GM19397 (cell line): ENCODE measurements around the gene MAST3.
"Not testable (repeated sequence)": the region's sequence is repeated elsewhere in the genome, so short reads cannot be mapped to it uniquely, and the experiment has no call there.

Source experiments
- ATAC-seq: cut with Tn5 transposase; IDR thresholded peaks from one replicate; pipeline ENCODE4 v1.9.1; 2021; ENCODE audit warnings: mild to moderate bottlenecking, moderate library complexity; ENCODE audit not compliant: unreplicated experiment

Gene MAST3

DNA sequence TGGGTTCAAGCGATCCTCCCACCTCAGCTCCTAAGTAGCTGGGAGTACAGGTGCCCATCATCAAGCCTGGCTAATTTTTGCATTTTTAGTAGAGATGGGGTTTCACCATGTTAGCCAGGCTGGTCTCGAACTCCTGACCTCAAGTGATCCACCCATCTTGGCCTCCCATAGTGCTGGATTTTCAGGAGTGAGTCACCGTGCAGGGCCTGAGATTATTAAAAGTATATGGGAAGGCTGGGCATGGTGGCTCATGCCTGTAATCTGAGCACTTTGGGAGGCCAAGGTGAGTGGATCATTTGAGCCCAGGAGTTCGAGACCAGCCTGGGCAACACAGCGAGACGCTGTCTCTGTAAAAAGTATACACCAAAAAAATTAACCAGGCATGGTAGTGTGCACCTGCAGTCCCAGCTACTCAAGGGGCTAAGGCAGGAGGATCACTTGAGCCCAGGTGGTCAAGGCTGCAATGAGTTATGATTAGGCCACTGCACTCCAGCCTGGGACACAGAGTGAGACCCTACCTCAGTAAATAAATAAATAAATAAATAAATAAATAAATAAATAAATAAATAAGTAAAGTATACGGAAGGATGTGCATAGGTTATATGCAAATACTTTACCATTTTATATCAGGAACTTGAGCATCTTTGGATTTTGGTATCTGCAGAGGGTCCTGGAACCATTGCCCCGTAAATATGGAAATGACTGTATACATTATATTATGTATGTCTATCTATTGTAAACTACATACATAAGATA lies 11.7 kb upstream of the MAST3 start:
- ATAC-seq = no peak

- no peak for ATAC-seq
Observed at GRCh38 chr19:18086590-18087138, 10.9 kb upstream of the MAST3 start, which contains the start of gene IL12RB1. TSS of gene IL12RB1 (minus strand) at chr19:18086934. CDS start at chr19:18086823, 111 bp downstream.

DNA sequence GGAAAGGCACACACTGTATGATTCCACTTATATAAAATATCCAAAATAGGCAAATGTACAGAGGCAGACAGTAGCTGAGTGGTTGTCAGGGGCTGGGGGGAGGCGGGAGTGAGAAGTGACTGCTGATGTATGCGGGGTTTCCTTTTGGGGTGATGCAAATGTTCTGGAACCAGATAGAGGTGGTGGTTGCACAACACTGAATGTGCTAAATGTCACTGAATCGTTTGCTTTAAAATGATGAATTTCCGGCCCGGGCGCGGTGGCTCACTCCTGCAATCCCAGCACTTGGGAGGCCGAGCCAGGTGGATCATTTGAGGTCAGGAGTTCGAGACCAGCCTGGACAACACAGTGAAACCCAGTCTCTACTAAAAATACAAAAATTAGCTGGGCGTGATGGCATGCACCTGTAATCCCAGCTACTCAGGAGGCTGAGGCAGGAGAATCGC lies 8.5 kb upstream of the MAST3 start:
- not testable (repeated sequence) for ATAC-seq

GRCh38 chr19:18089726-18090125 lies 7.9 kb upstream of the MAST3 start:
- no peak for ATAC-seq

GRCh38 chr19:18090545-18091216 lies 6.9 kb upstream of the MAST3 start:
- ATAC-seq = no peak

DNA sequence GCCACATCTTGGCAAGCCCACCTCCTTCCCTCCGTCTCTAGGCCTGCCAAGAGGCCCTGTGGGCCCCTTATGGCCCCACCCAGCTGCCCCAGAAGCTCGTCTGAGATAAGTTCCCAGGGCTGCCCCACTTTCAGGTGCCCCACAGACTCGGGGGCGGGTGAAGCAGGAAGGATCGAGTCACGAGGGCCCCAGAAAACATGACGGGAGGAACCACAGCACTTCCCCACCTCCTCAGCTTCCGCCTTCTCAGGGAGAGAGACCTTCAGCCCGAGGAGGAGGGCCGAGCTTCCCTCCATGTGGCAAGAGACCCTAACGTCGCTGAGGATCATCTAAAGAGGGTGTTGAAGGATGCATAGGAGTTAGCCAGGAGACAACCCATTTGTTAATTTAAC lies 6.4 kb upstream of the MAST3 start:
- ATAC-seq = no peak

DNA sequence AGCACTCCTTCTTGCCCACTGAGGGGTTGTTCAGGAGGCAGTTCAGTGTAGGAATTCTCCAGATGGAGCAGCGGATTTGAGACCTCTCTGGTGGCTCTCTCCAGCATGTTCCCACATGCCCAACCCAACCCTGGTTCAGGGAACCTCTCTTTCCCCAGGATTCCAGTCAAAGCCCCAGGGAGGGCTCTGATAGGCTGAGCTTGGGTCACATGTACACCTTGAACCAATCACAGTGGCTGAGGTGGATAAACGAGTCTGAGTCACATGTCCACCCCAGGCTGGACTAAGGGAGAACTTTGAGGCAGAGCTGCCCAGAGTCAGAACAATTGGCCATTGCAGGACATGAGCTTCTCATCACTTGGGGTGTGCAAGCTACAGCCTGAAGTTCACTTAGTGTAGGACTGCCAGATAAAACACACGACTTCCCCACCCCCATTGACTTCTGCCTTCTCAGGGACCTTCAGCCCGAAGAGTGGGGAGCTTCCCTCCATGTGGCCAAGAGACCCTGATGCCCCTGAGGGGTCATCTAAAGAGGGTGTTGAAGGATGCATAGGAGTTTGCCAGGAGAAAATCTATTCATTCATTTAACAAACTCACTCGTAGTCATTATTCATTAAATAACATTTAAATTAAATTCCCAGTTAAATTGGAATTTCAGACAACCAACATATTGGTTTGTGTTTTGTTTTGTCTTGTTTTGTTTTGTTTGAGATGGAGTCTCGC lies 4.0 kb upstream of the MAST3 start:
- ATAC-seq = no peak

DNA sequence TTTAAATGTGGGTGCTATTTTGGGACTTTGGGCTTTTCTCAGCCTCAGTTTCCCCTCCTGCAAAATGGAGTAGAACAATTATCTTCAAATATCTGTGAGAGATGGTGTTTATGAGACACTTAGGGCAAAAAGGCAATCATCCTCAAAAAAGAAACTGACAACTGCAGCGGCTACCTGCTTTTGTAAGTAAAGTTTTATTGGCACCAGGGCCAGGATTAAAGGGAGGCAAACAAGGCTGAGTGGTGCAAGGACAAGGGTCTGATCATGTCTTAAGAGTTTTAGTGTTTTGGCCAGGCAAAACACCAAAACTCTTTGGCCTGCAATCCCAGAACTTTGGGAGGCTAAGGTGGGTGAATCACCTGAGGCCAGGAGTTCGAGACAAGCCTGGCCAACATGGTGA lies 1.3 kb upstream of the MAST3 start:
- no peak for ATAC-seq

DNA sequence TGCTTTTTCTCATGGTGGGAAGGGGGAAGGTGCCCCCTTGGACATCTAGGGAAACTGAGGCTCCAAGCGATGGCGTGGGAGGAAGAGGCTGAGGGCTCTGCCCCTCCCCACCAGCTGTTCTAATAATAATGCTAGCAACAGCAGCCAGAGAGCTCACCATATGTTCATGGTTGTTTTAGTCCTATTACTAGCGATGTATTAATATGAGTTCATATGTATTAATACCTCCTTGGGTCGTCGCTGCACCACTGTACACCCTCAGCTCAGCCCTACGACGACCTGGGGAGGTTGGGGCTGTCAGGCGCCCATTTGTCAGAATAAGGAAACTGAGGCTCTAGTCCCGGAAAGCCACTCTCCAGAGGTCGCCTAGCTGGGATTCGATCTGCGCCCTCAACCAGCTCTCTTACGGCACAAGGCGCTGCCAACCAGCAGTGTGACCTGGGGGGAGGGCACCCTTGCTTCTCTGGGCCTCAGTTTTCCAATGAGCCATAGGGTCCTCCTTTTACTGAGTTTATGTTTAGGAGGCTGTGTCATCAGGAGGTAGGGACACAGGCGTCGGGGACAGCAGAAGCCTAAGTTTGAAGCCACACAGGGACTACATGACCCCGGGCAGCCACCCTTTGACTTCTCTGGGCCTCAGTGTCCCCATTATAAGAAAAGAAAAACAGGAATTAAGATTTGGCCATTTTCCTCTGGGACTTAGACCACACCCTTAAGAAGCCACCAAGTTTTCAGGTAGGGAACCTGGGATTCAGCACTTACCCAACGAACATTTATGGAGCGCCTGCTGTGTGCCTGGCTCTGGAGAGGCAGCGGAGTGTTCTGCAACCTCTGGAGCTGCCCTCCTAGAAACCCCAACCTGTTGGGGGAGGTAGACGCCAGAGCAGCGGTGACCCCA lies 664 bp downstream of the MAST3 start:
- no peak for ATAC-seq

DNA sequence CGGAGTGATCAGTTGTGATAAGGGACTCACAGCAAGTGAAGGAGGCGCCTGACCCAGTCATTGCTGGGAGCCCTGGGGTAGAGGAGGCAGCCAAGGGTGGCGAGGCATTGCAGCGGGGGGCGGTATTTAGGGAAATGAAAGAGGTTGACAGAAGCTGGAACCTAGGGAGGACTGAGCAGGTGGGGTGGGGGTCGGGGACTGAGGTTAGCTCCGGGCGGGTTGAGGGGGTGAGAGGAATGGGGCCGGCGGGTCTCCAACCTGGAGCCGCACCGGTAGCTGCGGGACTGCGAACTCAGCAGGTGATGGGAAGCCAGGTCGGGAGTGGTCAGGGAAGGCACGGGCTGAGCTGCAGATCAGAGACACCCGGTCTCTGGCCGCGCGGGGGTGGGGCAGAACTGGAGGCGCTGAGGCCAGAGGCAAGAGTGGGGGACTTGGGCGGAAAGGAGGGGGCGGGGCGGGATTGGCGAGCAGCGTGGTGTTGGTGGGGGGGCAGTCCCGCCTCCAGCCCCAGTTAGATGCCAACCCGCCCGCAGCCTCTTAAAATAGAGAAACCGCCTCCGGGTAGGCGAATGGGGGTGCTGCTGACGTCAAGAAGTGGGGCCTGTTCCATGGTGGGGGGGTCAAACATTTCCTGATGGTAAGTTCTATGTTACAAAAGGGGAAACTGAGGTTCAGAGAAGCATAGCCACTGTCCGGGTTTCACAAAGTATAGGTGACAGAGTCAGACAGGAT lies 1.5 kb downstream of the MAST3 start:
- ATAC-seq = peak; percentile 53

GRCh38 chr19:18099623-18099995 lies 2.0 kb downstream of the MAST3 start:
- no peak for ATAC-seq

DNA sequence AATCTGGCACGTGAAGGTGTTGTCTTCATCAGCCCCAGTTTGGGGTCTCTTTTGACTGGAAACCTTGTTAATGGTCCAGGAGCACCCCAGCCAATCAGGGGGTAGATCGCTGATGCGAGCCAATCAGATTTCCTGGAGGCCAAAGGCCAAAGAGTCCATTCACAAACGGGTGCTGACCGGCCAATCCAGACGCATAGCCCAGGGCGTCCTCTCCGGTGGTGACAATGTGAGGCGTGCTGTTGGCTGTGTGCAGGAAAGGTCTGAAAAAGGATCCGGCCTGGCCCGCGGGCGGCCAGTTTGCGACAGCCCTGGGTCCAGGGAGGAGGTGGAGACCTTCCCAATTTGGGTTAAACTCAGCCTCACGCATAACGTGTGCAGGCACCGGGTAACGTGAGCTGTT lies 3.1 kb downstream of the MAST3 start:
- ATAC-seq = no peak

DNA sequence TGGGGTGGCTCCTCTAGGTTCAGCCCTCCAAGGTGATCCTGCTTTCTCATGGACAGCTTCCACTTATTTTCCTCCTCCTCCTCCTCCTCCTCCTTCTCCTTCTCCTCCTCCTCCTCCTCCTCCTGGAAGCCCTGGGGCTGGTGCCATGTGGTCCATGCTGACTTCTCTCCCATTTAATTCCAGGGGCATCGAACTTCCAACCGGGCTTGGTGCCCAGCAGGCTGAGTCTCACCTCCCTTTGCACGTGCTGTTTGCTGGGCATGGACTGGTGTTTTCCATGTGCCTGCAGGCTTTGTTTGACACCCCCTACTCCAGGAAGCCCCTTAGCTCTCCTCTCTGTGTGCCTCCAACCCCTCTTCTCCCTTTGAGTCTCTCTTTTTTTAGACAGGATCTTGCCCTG lies 3.7 kb downstream of the MAST3 start:
- no peak for ATAC-seq

GRCh38 chr19:18102916-18103542 lies 5.5 kb downstream of the MAST3 start:
- no peak for ATAC-seq

- ATAC-seq = no peak
Observed at GRCh38 chr19:18104793-18105131, 7.2 kb downstream of the MAST3 start.

DNA sequence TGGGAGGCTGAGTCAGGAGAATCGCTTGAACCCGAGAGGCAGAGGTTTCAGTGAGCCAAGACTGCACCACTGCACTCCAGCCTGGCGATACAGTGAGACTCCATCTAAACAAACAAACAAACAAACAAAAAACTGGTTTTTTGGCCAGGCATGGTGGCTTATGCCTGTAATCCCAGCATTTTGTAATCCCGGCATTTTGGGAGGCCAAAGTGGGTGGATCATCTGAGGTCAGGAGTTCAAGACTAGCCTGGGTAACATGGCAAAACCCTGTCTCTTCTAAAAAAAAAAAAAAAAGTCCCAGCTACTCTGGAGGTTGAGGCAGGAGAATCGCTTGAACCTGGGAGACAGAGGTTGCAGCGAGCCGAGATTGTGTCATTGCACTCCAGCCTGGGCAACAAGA lies 7.7 kb downstream of the MAST3 start:
- ATAC-seq = not testable (repeated sequence)

DNA sequence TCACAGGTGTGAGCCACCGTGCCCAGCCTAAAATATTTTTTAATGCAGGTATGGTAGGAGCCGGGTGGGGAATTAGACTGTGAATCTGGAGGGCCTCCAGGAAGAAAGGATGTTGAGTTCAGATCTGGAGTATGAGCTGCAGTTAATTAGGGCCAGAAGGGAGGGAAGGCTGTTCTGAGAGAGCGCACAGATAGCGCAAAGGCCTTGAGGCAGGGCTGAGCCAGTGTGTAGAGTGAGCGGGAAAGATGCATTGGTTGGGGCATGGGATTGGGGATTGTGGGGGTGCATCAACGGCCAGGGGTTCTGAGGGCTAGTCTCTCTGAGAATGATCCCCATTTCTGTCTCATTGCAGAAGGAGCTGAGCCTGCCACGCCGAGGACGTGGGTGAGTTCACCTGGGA lies 9.7 kb downstream of the MAST3 start:
- ATAC-seq = no peak

DNA sequence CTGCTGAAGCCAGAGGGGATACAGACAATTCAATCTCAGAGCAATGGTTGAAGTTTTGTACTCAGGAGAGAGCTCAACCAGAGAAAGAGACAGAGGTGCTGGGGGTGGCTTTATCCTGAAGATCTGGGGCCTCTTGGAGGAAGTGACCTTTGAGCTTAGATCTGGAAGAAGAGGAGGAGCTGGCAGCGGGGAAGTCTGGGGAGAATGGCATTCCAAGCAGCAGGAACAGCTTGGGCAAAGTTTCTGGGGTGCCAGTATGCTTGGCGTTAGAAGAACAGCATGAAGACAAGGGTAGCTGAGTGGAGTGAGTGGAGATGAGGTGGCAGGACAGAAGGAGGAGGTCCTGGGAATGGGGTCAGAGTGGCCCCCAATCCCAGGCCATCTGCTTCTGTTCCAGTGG lies 11.3 kb downstream of the MAST3 start:
- ATAC-seq = no peak

DNA sequence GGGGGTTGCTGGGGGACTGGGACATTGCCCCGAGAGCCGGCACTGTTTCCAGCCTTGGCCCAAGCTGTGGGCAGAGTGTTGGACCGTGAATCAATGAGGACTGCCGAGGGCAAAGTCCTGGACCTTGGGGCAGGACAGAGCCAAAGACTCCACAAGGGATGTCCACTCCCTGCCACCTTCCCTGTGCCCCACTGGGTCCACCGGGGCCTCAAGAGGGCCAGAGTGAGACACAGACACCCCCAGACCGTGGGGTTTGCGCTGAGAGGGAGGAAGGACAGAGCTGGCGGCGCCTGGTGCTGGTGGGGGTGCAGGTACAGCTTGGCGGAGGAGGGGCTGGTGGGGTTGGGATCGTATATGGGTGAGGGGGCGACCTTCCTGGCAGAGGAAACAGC lies 11.8 kb downstream of the MAST3 start:
- no peak for ATAC-seq
